AG10803 (cell line): ENCODE results near the gene MPP4.

Experiments used
- DNase-seq: peaks from one replicate; pipeline ENCODE4 v3.0.0; 2010; ENCODE audit warnings: low read depth
- H3K4me3 ChIP-seq: 2 replicates; pipeline ENCODE4 v1.5.1; 2011; ENCODE audit warnings: mild to moderate bottlenecking, low read length, control low read depth
- CTCF ChIP-seq: conservative IDR thresholded peaks from 2 replicates; pipeline ENCODE4 v1.5.1; 2011; ENCODE audit warnings: mild to moderate bottlenecking, low read length, control low read depth, inconsistent platforms

MPP4 gene

GRCh38 chr2:201647431-201647830 lies 51.0 kb downstream of the MPP4 start:
- no peak for TF ChIP-seq CTCF
- no peak overlapping the region for H3K4me3 ChIP-seq
- DNase-seq: no peak

GRCh38 chr2:201644001-201644400 lies 54.4 kb downstream of the MPP4 start:
- DNase-seq: peak; percentile 47
- H3K4me3 ChIP-seq: peak overlapping the region; percentile 84
- no peak for TF ChIP-seq CTCF

- peak within 1 kb of the TSS; percentile 84 for H3K4me3 ChIP-seq
- TF ChIP-seq CTCF: no peak
- peak; percentile 56 for DNase-seq
Measured at GRCh38 chr2:201643216-201643890, 55.1 kb downstream of the MPP4 start, which contains the start of gene TMEM237. TSS of gene TMEM237 (minus strand) at chr2:201643503. CDS start at chr2:201643400, 103 bp downstream.

- H3K4me3 ChIP-seq: peak overlapping the region; percentile 84
- no peak for TF ChIP-seq CTCF
- DNase-seq: peak; percentile 78
Measured at GRCh38 chr2:201642579-201643215, 55.7 kb downstream of the MPP4 start.

GRCh38 chr2:201642086-201642578 lies 56.3 kb downstream of the MPP4 start:
- TF ChIP-seq CTCF: no peak
- no peak for DNase-seq
- peak overlapping the region; percentile 84 for H3K4me3 ChIP-seq

- TF ChIP-seq CTCF: no peak
- DNase-seq: no peak
- H3K4me3 ChIP-seq: no peak overlapping the region
Measured at GRCh38 chr2:201639205-201639604, 59.2 kb downstream of the MPP4 start.

- no peak for DNase-seq
- no peak overlapping the region for H3K4me3 ChIP-seq
- no peak for TF ChIP-seq CTCF
Measured at GRCh38 chr2:201638326-201638725, 60.1 kb downstream of the MPP4 start.
